ENCODE results near the gene FYCO1. TPM values are rescaled to one million over a fixed set of nuclear protein-coding genes. Genes with fewer than 3 reads are reported as not detected.

The FYCO1 gene
- total RNA-seq, 6 donors from 2014 or later, result 37.5 to 84.9 (median 45.3) TPM

GRCh38 chr3:45955017-45955647 lies 40.5 kb downstream of the FYCO1 start:
- H3K4me1 ChIP-seq, result peaks cover 0 to 9% (median 0%) of the 10 kb centered on the region in 4 donors
- TF ChIP-seq EP300 (IDR thresholded peaks at IDR 0.05) (no peak), CTCF (IDR thresholded peaks at IDR 0.05) (no peak), POLR2A (IDR thresholded peaks at IDR 0.05) (no peak), POLR2AphosphoS5 (IDR thresholded peaks at IDR 0.05) (no peak)
- no peaks in the 10 kb centered on the region for H3K27me3 ChIP-seq
- peak overlapping the region in 2 of 4 donors; percentile 5 for H3K27ac ChIP-seq
- ATAC-seq (ENCODE audit: low FRiP score in 2 of 2) (no peak), DNase-seq (no peak)
- no peak overlapping the region for H3K4me3 ChIP-seq
- peaks cover 45 to 100% (median 78%) of the 10 kb centered on the region in 4 donors for H3K36me3 ChIP-seq
- H3K9me3 ChIP-seq, result no peaks in the 10 kb centered on the region
- 86 to 89% methylated on average over 8 to 11 of the region's 11 CpGs for WGBS, 2 donors

- no peak for ATAC-seq (ENCODE audit: low FRiP score in 2 of 2)
Observed at GRCh38 chr3:45954306-45954705, 41.3 kb downstream of the FYCO1 start.

GRCh38 chr3:45953536-45953935 lies 42.1 kb downstream of the FYCO1 start:
- DNase-seq (no peak), ATAC-seq (ENCODE audit: low FRiP score in 2 of 2) (no peak)
- no peak overlapping the region for H3K4me3 ChIP-seq
- H3K27ac ChIP-seq, result no peak overlapping the region
- no peak for TF ChIP-seq POLR2A (IDR thresholded peaks at IDR 0.05)
- no peak for TF ChIP-seq POLR2AphosphoS5 (IDR thresholded peaks at IDR 0.05)
- TF ChIP-seq CTCF (IDR thresholded peaks at IDR 0.05), result no peak
- TF ChIP-seq EP300 (IDR thresholded peaks at IDR 0.05), result no peak
- peaks cover 40 to 100% (median 74%) of the 10 kb centered on the region in 4 donors for H3K36me3 ChIP-seq
- no peaks in the 10 kb centered on the region for H3K27me3 ChIP-seq
- peaks cover 0 to 9% (median 0%) of the 10 kb centered on the region in 4 donors for H3K4me1 ChIP-seq
- WGBS, 2 donors, result 69 to 87% methylated on average over 4 of the region's 4 CpGs
- H3K9me3 ChIP-seq, result no peaks in the 10 kb centered on the region

More at GRCh38 chr3:45954306-45954705, 41.3 kb downstream of the FYCO1 start:
- Histone ChIP-seq H3K4me1 (peaks cover 0 to 9% (median 0%) of the 10 kb centered on the region in 4 donors), H3K27ac (no peak overlapping the region), H3K9me3 (no peaks in the 10 kb centered on the region), H3K27me3 (no peaks in the 10 kb centered on the region), H3K36me3 (peaks cover 45 to 100% (median 77%) of the 10 kb centered on the region in 4 donors), H3K4me3 (no peak overlapping the region)
- WGBS, 2 donors, result 96 to 100% methylated on average over 3 of the region's 3 CpGs
- no peak for DNase-seq
- no peak for TF ChIP-seq CTCF (IDR thresholded peaks at IDR 0.05)
- TF ChIP-seq POLR2AphosphoS5 (IDR thresholded peaks at IDR 0.05), result no peak
- TF ChIP-seq EP300 (IDR thresholded peaks at IDR 0.05), result no peak
- TF ChIP-seq POLR2A (IDR thresholded peaks at IDR 0.05), result no peak

- Histone ChIP-seq H3K27me3 (no peaks in the 10 kb centered on the region), H3K9me3 (no peaks in the 10 kb centered on the region), H3K4me1 (peaks cover 0 to 5% (median 0%) of the 10 kb centered on the region in 4 donors), H3K36me3 (peaks cover 30 to 99% (median 67%) of the 10 kb centered on the region in 4 donors), H3K4me3 (no peak overlapping the region), H3K27ac (peak overlapping the region in 1 of 4 donors; percentile 52)
- ATAC-seq (ENCODE audit: low FRiP score in 2 of 2) (no peak), DNase-seq (no peak)
- TF ChIP-seq EP300 (IDR thresholded peaks at IDR 0.05) (no peak), CTCF (IDR thresholded peaks at IDR 0.05) (no peak), POLR2AphosphoS5 (IDR thresholded peaks at IDR 0.05) (no peak), POLR2A (IDR thresholded peaks at IDR 0.05) (no peak)
- WGBS, 2 donors, result 75 to 78% methylated on average over 4 of the region's 4 CpGs
Observed at GRCh38 chr3:45952456-45952855, 43.2 kb downstream of the FYCO1 start.

GRCh38 chr3:45951946-45952345 lies 43.7 kb downstream of the FYCO1 start:
- H3K36me3 ChIP-seq, result peaks cover 30 to 99% (median 69%) of the 10 kb centered on the region in 4 donors
- WGBS, 2 donors, result 85 to 96% methylated on average over 6 of the region's 6 CpGs

More at GRCh38 chr3:45951946-45952345, 43.7 kb downstream of the FYCO1 start:
- Histone ChIP-seq H3K4me3 (no peak overlapping the region), H3K4me1 (peaks cover 0 to 5% (median 0%) of the 10 kb centered on the region in 4 donors), H3K27ac (peak overlapping the region in 3 of 4 donors; percentile 39 to 65 (median 52)), H3K9me3 (no peaks in the 10 kb centered on the region), H3K27me3 (no peaks in the 10 kb centered on the region)
- ATAC-seq (ENCODE audit: low FRiP score in 2 of 2), result no peak
- DNase-seq, result no peak
- TF ChIP-seq POLR2A (IDR thresholded peaks at IDR 0.05), result no peak
- TF ChIP-seq EP300 (IDR thresholded peaks at IDR 0.05), result no peak
- TF ChIP-seq CTCF (IDR thresholded peaks at IDR 0.05), result no peak
- TF ChIP-seq POLR2AphosphoS5 (IDR thresholded peaks at IDR 0.05), result no peak
